ENCODE results near the gene LIX1. TPM values are rescaled to one million over a fixed set of nuclear protein-coding genes. Genes with fewer than 3 reads are reported as not detected.

The LIX1 gene
- total and polyA plus RNA-seq, 10 donors = 0.06 to 0.14 TPM; not detected in 8

- no peak for DNase-seq
- Histone ChIP-seq H3K27ac (no peak overlapping the region), H3K4me3 (no peak overlapping the region), H3K36me3 (no peaks in the 10 kb centered on the region), H3K27me3 (replicated peaks in 1 of 7) (no peaks in the 10 kb centered on the region), H3K9me3 (peaks cover 0 to 9% (median 4%) of the 10 kb centered on the region in 8 donors), H3K4me1 (no peaks in the 10 kb centered on the region)
- intact Hi-C loops (cut with DNase I; ENCODE audit: low total_unique reads) = no loop called here
- TF ChIP-seq POLR2A (IDR thresholded peaks at IDR 0.05) = no peak
- no peak for TF ChIP-seq POLR2AphosphoS5 (IDR thresholded peaks at IDR 0.05)
- no peak for TF ChIP-seq CTCF (IDR thresholded peaks at IDR 0.05 in 8 of 11, conservative IDR thresholded peaks at IDR 0.05 in 3 of 11)
- WGBS, 5 donors = 81 to 90% (median 86%) methylated on average over 7 to 8 of the region's 8 CpGs
Observed at GRCh38 chr5:97062046-97062445, 80.4 kb downstream of the LIX1 start.

GRCh38 chr5:97056263-97056662 is 86.1 kb downstream of the LIX1 start:
- H3K27ac ChIP-seq = no peak overlapping the region
- TF ChIP-seq POLR2AphosphoS5 (IDR thresholded peaks at IDR 0.05) (no peak), CTCF (IDR thresholded peaks at IDR 0.05 in 8 of 11, conservative IDR thresholded peaks at IDR 0.05 in 3 of 11) (no peak)
- WGBS, 5 donors = 90 to 100% (median 98%) methylated on average over 1 of the region's 1 CpG

GRCh38 chr5:97049175-97049574 is 93.2 kb downstream of the LIX1 start:
- WGBS, 5 donors = 62 to 77% (median 67%) methylated on average over 7 of the region's 7 CpGs
- H3K4me1 ChIP-seq = no peaks in the 10 kb centered on the region
- DNase-seq = no peak
- TF ChIP-seq POLR2AphosphoS5 (IDR thresholded peaks at IDR 0.05) = no peak
- TF ChIP-seq POLR2A (IDR thresholded peaks at IDR 0.05) = no peak
- TF ChIP-seq CTCF (IDR thresholded peaks at IDR 0.05 in 8 of 11, conservative IDR thresholded peaks at IDR 0.05 in 3 of 11) = no peak
- H3K27ac ChIP-seq = no peak overlapping the region
- peaks cover 0 to 6% (median 0%) of the 10 kb centered on the region in 8 donors for H3K9me3 ChIP-seq
- no peaks in the 10 kb centered on the region for H3K27me3 ChIP-seq (replicated peaks in 1 of 7)
- no peak overlapping the region for H3K4me3 ChIP-seq
- H3K36me3 ChIP-seq = no peaks in the 10 kb centered on the region
- intact Hi-C loops (cut with DNase I; ENCODE audit: low total_unique reads) = no loop called here

More at GRCh38 chr5:97056263-97056662, 86.1 kb downstream of the LIX1 start:
- Histone ChIP-seq H3K9me3 (peaks cover 0 to 15% (median 4%) of the 10 kb centered on the region in 8 donors), H3K36me3 (no peaks in the 10 kb centered on the region), H3K27me3 (replicated peaks in 1 of 7) (no peaks in the 10 kb centered on the region), H3K4me3 (no peak overlapping the region), H3K4me1 (no peaks in the 10 kb centered on the region)
- DNase-seq = no peak
- intact Hi-C loops (cut with DNase I; ENCODE audit: low total_unique reads) = no loop called here

- H3K4me3 ChIP-seq = no peak overlapping the region
- H3K36me3 ChIP-seq = no peaks in the 10 kb centered on the region
- H3K4me1 ChIP-seq = no peaks in the 10 kb centered on the region
- WGBS, 5 donors = 91 to 100% (median 93%) methylated on average over 1 of the region's 1 CpG
- intact Hi-C loops (cut with DNase I; ENCODE audit: low total_unique reads) = no loop called here
- no peaks in the 10 kb centered on the region for H3K27me3 ChIP-seq (replicated peaks in 1 of 7)
- H3K9me3 ChIP-seq = no peaks in the 10 kb centered on the region
- TF ChIP-seq POLR2A (IDR thresholded peaks at IDR 0.05) (no peak), CTCF (IDR thresholded peaks at IDR 0.05 in 8 of 11, conservative IDR thresholded peaks at IDR 0.05 in 3 of 11) (no peak), POLR2AphosphoS5 (IDR thresholded peaks at IDR 0.05) (no peak)
- no peak overlapping the region for H3K27ac ChIP-seq
- DNase-seq = no peak
Observed at GRCh38 chr5:97047076-97047475, 95.3 kb downstream of the LIX1 start.

Measured in spleen (tissue), 11 donors.